ENCODE measurements around the gene POU2F1.
A peak's percentile ranks its signal among the peaks of the same experiment; 100 is the strongest.

POU2F1 gene

GRCh38 chr1:167263819-167264464 lies 43.3 kb downstream of the POU2F1 start:
- no peak overlapping the region for H3K4me3 ChIP-seq (ENCODE audit: low read depth, low read length)
- in situ Hi-C loops (cut with HindIII; ENCODE audit: low sequenced_read_pairs), result no loop called here
- no peak for DNase-seq (ENCODE audit: low read depth, low spot score)
- TF ChIP-seq CTCF (IDR thresholded peaks at IDR 0.05; ENCODE audit: low read depth, low read length), result no peak

GRCh38 chr1:167266965-167267364 lies 46.3 kb downstream of the POU2F1 start:
- no peak overlapping the region for H3K4me3 ChIP-seq (ENCODE audit: low read depth, low read length)
- TF ChIP-seq CTCF (IDR thresholded peaks at IDR 0.05; ENCODE audit: low read depth, low read length), result no peak
- DNase-seq (ENCODE audit: low read depth, low spot score), result no peak
- in situ Hi-C loops (cut with HindIII; ENCODE audit: low sequenced_read_pairs), result no loop called here

GRCh38 chr1:167268347-167268787 lies 47.7 kb downstream of the POU2F1 start:
- TF ChIP-seq CTCF (IDR thresholded peaks at IDR 0.05; ENCODE audit: low read depth, low read length), result no peak

GRCh38 chr1:167270349-167271092 lies 49.8 kb downstream of the POU2F1 start:
- H3K4me3 ChIP-seq (ENCODE audit: low read depth, low read length), result no peak overlapping the region
- TF ChIP-seq CTCF (IDR thresholded peaks at IDR 0.05; ENCODE audit: low read depth, low read length), result no peak
- in situ Hi-C loops (cut with HindIII; ENCODE audit: low sequenced_read_pairs), result no loop called here
- DNase-seq (ENCODE audit: low read depth, low spot score), result no peak

More at GRCh38 chr1:167268347-167268787, 47.7 kb downstream of the POU2F1 start:
- no peak for DNase-seq (ENCODE audit: low read depth, low spot score)
- in situ Hi-C loops (cut with HindIII; ENCODE audit: low sequenced_read_pairs), result no loop called here
- H3K4me3 ChIP-seq (ENCODE audit: low read depth, low read length), result no peak overlapping the region

- H3K4me3 ChIP-seq (ENCODE audit: low read depth, low read length), result no peak overlapping the region
- in situ Hi-C loops (cut with HindIII; ENCODE audit: low sequenced_read_pairs), result no loop called here
- DNase-seq (ENCODE audit: low read depth, low spot score), result no peak
- TF ChIP-seq CTCF (IDR thresholded peaks at IDR 0.05; ENCODE audit: low read depth, low read length), result no peak
Observed at GRCh38 chr1:167272369-167272957, 51.8 kb downstream of the POU2F1 start.

- H3K4me3 ChIP-seq (ENCODE audit: low read depth, low read length), result no peak overlapping the region
- TF ChIP-seq CTCF (IDR thresholded peaks at IDR 0.05; ENCODE audit: low read depth, low read length), result no peak
- DNase-seq (ENCODE audit: low read depth, low spot score), result peak; percentile 80
- in situ Hi-C loops (cut with HindIII; ENCODE audit: low sequenced_read_pairs), result no loop called here
Observed at GRCh38 chr1:167273027-167273800, 52.5 kb downstream of the POU2F1 start.

Measured in astrocyte of the spinal cord (primary cell).